RWPE2 (cell line): ENCODE data around the gene PMIS2.
A peak's percentile ranks its signal among the peaks of the same experiment; 100 is the strongest.

ENCODE experiments used
- ATAC-seq: fragments of 200-7000 bp; cut with Tn5 transposase; 3 replicates; pipeline ENCODE4 v1.9.1; 2021; ENCODE audit warnings: low read depth
- DNase-seq: peaks from one replicate; pipeline ENCODE4 v3.0.0-alpha.2; 2020; ENCODE audit warnings: low spot score
- H3K27ac ChIP-seq: fragments of 450-650 bp; 2 replicates; pipeline ENCODE4 v1.5.1; 2017; ENCODE audit warnings: mild to moderate bottlenecking; ENCODE audit not compliant: poor library complexity, severe bottlenecking
- H3K27me3 ChIP-seq: fragments of 250-450 bp; sonication (Bioruptor Pico); 2 replicates; pipeline ENCODE4 v1.5.1; 2021; ENCODE audit warnings: mild to moderate bottlenecking, moderate library complexity; ENCODE audit not compliant: insufficient read depth, poor library complexity, severe bottlenecking
- H3K36me3 ChIP-seq: fragments of 250-450 bp; sonication (Bioruptor Pico); 2 replicates; pipeline ENCODE4 v1.5.1; 2020; ENCODE audit warnings: low read depth, mild to moderate bottlenecking, moderate library complexity
- H3K4me1 ChIP-seq: fragments of 250-450 bp; sonication (Bioruptor Pico); 2 replicates; pipeline ENCODE4 v1.5.1; 2021; ENCODE audit warnings: mild to moderate bottlenecking, moderate library complexity; ENCODE audit not compliant: insufficient read depth, poor library complexity, severe bottlenecking
- H3K4me3 ChIP-seq: fragments of 250-450 bp; sonication (Bioruptor Pico); 2 replicates; pipeline ENCODE4 v1.5.1; 2021; ENCODE audit warnings: mild to moderate bottlenecking, moderate library complexity; ENCODE audit not compliant: severe bottlenecking
- H3K9me3 ChIP-seq: fragments of 250-450 bp; sonication (Bioruptor Pico); 2 replicates; pipeline ENCODE4 v1.5.1; 2021; ENCODE audit warnings: mild to moderate bottlenecking, moderate library complexity; ENCODE audit not compliant: severe bottlenecking
- TF ChIP-seq, protein P1 (sequence below): fragments of 450-650 bp; IDR thresholded peaks from one replicate; pipeline ENCODE4 v1.5.1; 2017; ENCODE audit warnings: mild to moderate bottlenecking, moderate library complexity; ENCODE audit not compliant: poor library complexity, severe bottlenecking

The PMIS2 gene

DNA sequence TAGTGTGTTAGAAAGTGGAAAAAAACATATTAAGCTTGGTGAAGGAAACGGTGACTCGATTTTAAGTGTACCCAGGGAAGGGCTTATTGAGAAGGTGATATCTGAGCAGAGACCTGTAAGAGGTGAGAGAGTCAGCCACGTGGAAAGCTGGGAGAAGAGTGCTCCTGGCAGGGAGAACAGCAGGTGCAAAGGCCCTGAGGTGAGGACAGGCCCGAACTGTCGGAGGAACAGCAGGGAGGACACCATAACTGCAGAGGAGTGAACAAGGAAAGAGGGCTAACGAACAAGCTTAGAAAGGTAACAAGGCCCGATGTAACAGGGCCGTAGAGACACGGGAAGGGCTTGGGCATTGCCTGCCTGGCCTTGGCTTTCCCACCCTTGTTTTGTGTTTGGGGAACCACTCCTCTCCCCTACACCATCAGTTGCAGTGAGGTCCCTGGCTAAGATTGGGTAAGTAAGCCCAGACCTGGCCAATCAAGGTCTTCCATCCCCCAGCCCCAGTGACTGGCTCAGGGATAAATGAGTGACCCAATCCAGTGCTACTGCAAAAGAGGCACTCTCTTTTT, 29.9 kb upstream of the PMIS2 start:
- TF ChIP-seq, protein P1, sequence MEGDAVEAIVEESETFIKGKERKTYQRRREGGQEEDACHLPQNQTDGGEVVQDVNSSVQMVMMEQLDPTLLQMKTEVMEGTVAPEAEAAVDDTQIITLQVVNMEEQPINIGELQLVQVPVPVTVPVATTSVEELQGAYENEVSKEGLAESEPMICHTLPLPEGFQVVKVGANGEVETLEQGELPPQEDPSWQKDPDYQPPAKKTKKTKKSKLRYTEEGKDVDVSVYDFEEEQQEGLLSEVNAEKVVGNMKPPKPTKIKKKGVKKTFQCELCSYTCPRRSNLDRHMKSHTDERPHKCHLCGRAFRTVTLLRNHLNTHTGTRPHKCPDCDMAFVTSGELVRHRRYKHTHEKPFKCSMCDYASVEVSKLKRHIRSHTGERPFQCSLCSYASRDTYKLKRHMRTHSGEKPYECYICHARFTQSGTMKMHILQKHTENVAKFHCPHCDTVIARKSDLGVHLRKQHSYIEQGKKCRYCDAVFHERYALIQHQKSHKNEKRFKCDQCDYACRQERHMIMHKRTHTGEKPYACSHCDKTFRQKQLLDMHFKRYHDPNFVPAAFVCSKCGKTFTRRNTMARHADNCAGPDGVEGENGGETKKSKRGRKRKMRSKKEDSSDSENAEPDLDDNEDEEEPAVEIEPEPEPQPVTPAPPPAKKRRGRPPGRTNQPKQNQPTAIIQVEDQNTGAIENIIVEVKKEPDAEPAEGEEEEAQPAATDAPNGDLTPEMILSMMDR = no peak
- no peak overlapping the region for H3K4me3 ChIP-seq
- ATAC-seq = no peak

GRCh38 chr19:35556846-35557538, 29.0 kb upstream of the PMIS2 start:
- Histone ChIP-seq H3K4me1 (no peaks in the 10 kb centered on the region), H3K27ac (no peak overlapping the region), H3K9me3 (no peaks in the 10 kb centered on the region), H3K27me3 (peaks cover 8% of the 10 kb centered on the region), H3K36me3 (no peaks in the 10 kb centered on the region), H3K4me3 (no peak overlapping the region)
- no peak for ATAC-seq
- TF ChIP-seq, protein P1 = no peak
- peak; percentile 47 for DNase-seq

More for the DNA sequence above, 29.9 kb upstream of the PMIS2 start:
- no peaks in the 10 kb centered on the region for H3K9me3 ChIP-seq
- no peaks in the 10 kb centered on the region for H3K36me3 ChIP-seq
- no peaks in the 10 kb centered on the region for H3K4me1 ChIP-seq
- H3K27ac ChIP-seq = no peak overlapping the region
- peaks cover 8% of the 10 kb centered on the region for H3K27me3 ChIP-seq
- no peak for DNase-seq

DNA sequence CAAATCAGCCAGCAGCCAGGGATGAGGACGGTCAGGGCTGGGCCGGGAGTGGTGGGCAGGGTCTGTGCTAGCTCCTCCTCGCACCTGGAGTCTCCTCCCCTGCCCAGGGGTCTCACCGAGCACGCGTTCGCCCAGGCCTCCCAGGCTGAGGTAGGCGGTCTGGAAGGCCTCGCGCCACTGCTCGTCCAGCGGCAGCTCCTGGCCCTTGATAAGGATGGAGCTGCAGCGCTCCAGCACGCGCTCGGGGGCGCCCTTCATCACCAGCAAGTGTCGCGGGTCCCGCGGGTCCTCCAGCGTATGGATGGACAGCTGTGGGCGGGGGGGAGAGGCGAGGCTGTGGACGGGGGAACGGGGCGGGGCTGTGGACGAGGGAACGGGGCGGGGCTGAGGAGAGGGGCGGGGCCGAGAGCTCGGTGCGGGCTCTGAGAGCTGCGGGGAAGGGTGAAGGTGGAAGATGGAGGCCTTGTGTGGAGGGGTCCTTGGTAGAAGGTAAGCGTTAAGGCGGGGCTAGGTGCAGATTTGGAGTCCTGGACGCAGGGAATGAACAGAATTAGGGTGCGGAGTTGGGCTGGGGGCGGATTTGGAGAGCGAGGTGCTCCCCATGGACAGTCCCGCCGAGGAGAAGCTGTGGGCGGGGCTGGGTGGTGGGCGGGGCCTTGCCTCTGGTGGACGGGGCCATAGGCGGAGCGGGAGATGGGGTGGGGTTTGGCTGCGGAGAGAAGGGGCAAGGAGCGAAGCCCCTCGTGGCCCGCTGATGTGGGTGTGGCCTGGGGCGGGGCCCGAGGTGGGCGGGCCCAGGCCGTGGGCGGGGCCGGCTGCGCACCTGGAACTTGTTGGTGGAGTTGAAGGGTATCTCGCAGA, 28.2 kb upstream of the PMIS2 start:
- DNase-seq = peak; percentile 76
- Histone ChIP-seq H3K36me3 (no peaks in the 10 kb centered on the region), H3K9me3 (no peaks in the 10 kb centered on the region), H3K27me3 (peaks cover 8% of the 10 kb centered on the region), H3K4me1 (no peaks in the 10 kb centered on the region), H3K27ac (no peak overlapping the region), H3K4me3 (peak overlapping the region; percentile 36)
- ATAC-seq = peak; percentile 67
- TF ChIP-seq, protein P1 = no peak

DNA sequence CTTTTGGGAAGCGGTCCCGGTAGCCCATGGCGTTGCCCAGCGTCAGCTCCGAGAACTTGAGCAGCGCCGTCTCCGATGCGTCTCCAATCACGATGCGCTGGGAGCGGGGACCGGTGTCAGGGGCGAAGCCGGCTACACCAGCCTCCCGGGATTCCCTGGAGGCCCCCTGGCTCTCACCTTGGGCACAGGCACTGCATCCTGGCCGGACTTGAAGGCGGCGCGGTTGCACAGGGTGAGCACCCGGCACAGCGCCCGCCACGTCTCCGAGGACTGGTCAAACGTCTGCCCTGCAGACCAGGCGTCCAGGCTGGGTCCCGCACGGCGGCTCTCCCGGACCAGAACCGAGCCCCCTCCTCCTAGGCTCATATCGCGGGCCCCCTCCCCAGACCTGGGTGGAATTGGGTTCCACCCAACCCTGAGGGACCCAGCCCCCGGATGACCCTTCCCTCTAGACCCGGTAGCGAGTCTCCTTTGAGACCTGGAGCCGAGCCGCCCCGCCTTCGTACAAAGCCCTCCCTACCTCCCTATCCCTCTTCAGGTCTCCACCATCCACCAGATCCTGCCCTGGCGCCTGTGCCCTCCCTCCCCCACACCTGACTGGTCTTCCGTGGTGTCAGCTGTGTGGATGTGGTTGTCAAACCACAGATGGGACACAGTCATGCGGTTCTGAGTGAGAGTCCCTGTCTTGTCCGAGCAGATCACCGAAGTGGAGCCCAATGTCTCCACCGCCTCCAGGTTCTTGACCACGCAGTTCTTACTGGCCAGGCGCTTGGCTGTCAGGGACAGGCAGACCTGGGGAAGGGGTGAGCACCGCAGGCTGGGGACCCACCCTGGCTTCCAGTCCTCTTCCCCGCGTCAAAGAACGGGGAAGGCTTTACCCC, 27.3 kb upstream of the PMIS2 start:
- DNase-seq (peak; percentile 55), ATAC-seq (no peak)
- H3K4me1 ChIP-seq = no peaks in the 10 kb centered on the region
- H3K4me3 ChIP-seq = peak overlapping the region; percentile 36
- peaks cover 8% of the 10 kb centered on the region for H3K27me3 ChIP-seq
- H3K9me3 ChIP-seq = no peaks in the 10 kb centered on the region
- TF ChIP-seq, protein P1 = no peak
- H3K27ac ChIP-seq = no peak overlapping the region
- H3K36me3 ChIP-seq = no peaks in the 10 kb centered on the region
